SK-N-SH treated with all-trans-retinoic acid at 6 μM for 48 hours (cell line): ENCODE data around the gene PDGFC.
"Not testable (repeated sequence)": the region's sequence is repeated elsewhere in the genome, so short reads cannot be mapped to it uniquely, and the experiment has no call there.

Experiments
- ARNTL ChIP-seq: fragments of 450-650 bp; formaldehyde crosslinking; IDR thresholded peaks from 2 replicates; pipeline ENCODE4 v1.5.0; 2020; ENCODE audit warnings: low read depth, mild to moderate bottlenecking, moderate library complexity, borderline replicate concordance
- CREB5 ChIP-seq: fragments of 250-450 bp; sonication (Bioruptor Pico); IDR thresholded peaks from 2 replicates; pipeline ENCODE4 v1.5.1; 2020; ENCODE audit warnings: low read depth, mild to moderate bottlenecking, moderate library complexity
- CSDC2 ChIP-seq: fragments of 250-450 bp; sonication (Bioruptor Pico); IDR thresholded peaks from 2 replicates; pipeline ENCODE4 v1.5.0; 2020; ENCODE audit warnings: mild to moderate bottlenecking, moderate library complexity
- CSRNP3 ChIP-seq: fragments of 250-450 bp; sonication (Bioruptor Pico); IDR thresholded peaks from 2 replicates; pipeline ENCODE4 v1.5.1; 2021; ENCODE audit warnings: mild to moderate bottlenecking, moderate library complexity
- ESRRG ChIP-seq: fragments of 250-450 bp; sonication (Bioruptor Pico); IDR thresholded peaks from 2 replicates; pipeline ENCODE4 v1.6.1; 2021; ENCODE audit warnings: mild to moderate bottlenecking
- GLIS3 ChIP-seq: fragments of 250-450 bp; sonication (Bioruptor Pico); IDR thresholded peaks from 2 replicates; pipeline ENCODE4 v1.5.0; 2020; ENCODE audit warnings: mild to moderate bottlenecking, moderate library complexity
- PATZ1 ChIP-seq: fragments of 250-450 bp; sonication (Bioruptor Pico); IDR thresholded peaks from 2 replicates; pipeline ENCODE4 v1.8.0; 2020; ENCODE audit warnings: mild to moderate bottlenecking, moderate library complexity, borderline replicate concordance
- PPARA ChIP-seq: fragments of 250-450 bp; sonication (Bioruptor Pico); IDR thresholded peaks from 2 replicates; pipeline ENCODE4 v1.5.0; 2020; ENCODE audit warnings: mild to moderate bottlenecking, borderline replicate concordance
- RARB ChIP-seq: fragments of 250-450 bp; sonication (Bioruptor Pico); IDR thresholded peaks from 2 replicates; pipeline ENCODE4 v1.8.0; 2021; ENCODE audit warnings: mild to moderate bottlenecking, moderate library complexity
- SNAI2 ChIP-seq: fragments of 250-450 bp; sonication (Bioruptor Pico); IDR thresholded peaks from 2 replicates; pipeline ENCODE4 v1.5.0; 2020; ENCODE audit warnings: mild to moderate bottlenecking, moderate library complexity
- ZC3H10 ChIP-seq: fragments of 250-450 bp; sonication (Bioruptor Pico); IDR thresholded peaks from 2 replicates; pipeline ENCODE4 v1.5.1; 2021; ENCODE audit warnings: mild to moderate bottlenecking, moderate library complexity
- ZNF70 ChIP-seq: fragments of 450-650 bp; formaldehyde crosslinking; IDR thresholded peaks from 2 replicates; pipeline ENCODE4 v1.5.0; 2020; ENCODE audit warnings: mild to moderate bottlenecking, moderate library complexity
- ZNF8 ChIP-seq: fragments of 450-650 bp; formaldehyde crosslinking; IDR thresholded peaks from 2 replicates; pipeline ENCODE4 v1.5.0; 2020; ENCODE audit warnings: mild to moderate bottlenecking, moderate library complexity

- TF ChIP-seq CSDC2 (CRISPR knock-in tag); RARB; PATZ1 (CRISPR knock-in tag); SNAI2 (CRISPR knock-in tag); ZNF8 (CRISPR knock-in tag); ESRRG (CRISPR knock-in tag); GLIS3 (CRISPR knock-in tag); ARNTL (CRISPR knock-in tag); PPARA (CRISPR knock-in tag); CREB5 (CRISPR knock-in tag); ZNF70 (CRISPR knock-in tag); ZC3H10 (CRISPR knock-in tag); CSRNP3: not testable (repeated sequence)
Measured at GRCh38 chr4:156866088-156866487, 105.5 kb downstream of the PDGFC start.
